GM19035 (cell line): ENCODE results near the gene AQP4.

Experiments
- ATAC-seq: cut with Tn5 transposase; IDR thresholded peaks from one replicate; pipeline ENCODE4 v1.9.1; 2021; ENCODE audit not compliant: unreplicated experiment

AQP4 gene

GRCh38 chr18:26843760-26844159 lies 21.7 kb downstream of the AQP4 start:
- no peak for ATAC-seq

DNA sequence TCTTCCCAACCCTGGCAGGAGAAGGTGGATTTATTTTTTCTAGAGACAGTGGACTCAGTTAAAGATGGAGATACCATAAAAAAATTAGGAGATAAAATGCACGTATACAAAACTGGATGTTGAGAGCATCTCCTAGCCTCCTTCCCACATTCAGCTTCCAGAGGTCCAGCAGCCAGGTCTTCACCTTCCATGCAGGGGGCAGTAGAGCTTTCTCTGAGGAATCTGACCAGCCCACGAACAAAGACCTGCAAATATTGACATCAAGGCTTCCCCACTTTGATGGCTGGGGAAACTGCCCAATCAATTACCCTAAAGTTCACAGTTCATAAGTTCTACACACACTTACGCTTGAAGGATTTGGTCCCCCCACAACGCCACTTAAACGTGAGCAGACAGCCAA lies 24.5 kb downstream of the AQP4 start:
- ATAC-seq = no peak

DNA sequence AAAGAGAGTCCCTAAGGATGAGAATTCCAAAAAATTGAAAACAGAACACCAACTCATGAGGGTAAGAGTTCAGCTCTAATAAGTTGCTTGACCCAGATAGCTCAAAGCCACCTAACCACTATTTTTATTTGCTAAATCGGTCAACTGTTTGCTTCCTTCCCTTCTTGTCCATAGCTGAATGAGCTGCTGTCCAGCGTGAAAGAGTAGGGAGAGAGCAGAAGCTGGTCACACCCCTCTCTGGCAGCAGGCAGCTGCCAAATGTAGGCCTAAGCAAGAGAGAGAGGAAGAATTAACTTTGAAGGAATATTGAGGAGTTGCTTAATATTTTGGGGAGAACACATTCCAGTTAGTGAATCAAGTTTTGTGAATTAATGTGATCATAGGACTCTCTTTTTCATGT lies 25.9 kb downstream of the AQP4 start:
- ATAC-seq = no peak

- no peak for ATAC-seq
Measured at GRCh38 chr18:26832302-26832701, 33.2 kb downstream of the AQP4 start.

GRCh38 chr18:26827581-26827980 lies 37.9 kb downstream of the AQP4 start:
- ATAC-seq = no peak

DNA sequence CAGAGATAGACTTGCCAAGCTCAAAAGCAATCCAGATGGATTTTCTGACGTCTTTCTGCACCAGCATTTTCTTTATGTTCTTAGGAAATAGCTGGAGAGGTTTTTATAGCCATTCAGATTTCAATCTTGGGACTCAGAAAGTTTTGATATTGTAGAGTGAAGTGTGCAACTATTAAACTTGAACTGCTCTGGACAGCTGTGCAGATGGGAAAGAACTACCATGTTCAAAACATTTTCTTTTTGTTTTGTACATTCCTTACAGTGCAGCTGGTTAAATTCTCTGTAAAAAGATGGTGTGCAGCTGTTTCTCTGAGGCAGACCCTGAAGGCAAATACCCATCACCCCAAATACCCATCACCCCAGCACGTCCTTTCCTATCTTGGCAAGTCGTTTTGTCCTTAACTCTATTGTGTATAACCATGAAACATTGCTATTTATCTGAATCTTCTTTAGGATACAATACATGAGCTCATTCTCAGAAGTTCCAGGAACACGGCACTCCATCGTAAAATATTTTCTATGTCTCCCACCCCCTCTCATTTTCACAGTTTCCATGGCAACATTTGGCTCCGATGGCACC lies 38.8 kb downstream of the AQP4 start:
- ATAC-seq = no peak

DNA sequence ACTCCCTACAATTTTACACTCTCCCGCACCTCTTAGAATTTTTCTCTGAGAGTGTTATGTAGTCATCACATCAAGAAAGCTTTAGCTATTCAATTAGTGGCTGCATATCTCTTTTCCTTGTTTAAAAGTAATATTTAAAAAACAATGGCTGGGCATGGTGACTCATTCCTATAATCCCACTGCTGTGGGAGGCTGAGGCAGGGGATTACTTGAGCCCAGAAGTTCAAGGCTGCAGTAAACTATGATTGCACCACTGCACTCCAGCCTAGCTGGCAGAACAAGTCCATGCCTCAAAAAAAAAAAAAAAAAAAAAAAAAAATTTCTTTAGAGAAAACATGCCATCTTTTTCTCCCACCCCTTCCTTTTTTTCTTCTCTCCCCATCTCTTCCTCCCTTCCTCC lies 44.3 kb downstream of the AQP4 start:
- ATAC-seq = no peak

DNA sequence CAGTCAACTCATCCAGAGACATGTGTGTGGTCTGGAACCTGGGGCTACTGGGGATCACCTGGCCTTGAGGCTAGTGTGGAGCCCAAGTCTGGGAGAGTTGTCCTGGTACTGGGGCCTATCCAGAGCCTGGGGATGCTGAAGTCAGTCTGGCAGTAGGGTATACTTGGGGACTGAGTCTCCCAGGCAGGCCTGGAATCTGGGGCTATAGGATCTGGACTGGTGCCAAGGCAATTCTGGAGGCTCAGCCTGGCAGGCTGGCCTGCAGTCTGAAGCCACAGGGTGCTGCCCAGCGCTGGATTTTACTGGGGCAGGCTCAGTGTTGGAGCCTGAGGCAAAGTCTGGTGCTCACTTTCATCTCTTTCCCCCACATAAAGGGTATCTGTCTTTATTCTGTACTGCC lies 46.5 kb downstream of the AQP4 start:
- ATAC-seq = no peak

- ATAC-seq = no peak
Measured at GRCh38 chr18:26818461-26818860, 47.0 kb downstream of the AQP4 start.

- ATAC-seq = no peak
Measured at GRCh38 chr18:26813043-26813442, 52.5 kb downstream of the AQP4 start.

DNA sequence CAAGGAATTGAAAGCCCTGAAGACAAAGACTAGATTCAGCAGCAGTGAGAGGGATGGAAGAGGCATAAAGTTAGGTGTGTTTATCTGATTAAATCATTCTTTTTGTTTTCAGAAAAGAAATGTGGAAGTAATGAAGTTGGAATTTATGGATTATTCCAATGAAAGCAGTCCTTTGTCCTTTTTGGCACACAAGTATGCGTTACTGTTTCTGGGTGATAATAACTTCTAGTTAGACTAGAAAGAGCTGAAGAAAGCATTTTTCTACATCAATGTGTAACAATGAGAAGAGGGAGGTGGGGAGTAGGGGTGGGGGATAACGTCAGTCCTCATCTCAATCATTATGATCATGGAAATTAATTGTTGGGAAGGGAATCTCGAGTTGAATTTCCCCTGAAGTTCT lies 53.0 kb downstream of the AQP4 start:
- ATAC-seq = no peak

DNA sequence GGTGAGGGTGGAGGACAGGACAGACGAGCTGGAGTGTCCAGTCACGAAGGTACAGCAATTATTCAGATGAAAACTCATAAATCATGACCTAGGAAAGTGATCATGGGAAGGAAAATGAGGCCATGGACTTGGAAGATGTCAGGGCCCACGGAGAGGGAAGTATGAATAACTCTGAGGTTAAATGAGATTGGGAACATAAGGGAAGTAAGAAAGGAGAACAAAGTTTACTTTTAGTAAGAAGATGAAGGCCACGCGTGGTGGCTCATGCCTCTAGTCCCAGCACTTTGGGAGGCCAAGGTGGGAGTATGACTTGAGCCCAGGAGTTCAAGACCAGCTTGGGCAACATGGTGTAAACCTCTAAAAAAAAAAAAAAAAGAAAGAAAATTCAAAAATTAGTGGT lies 56.2 kb downstream of the AQP4 start:
- ATAC-seq = no peak

- ATAC-seq = no peak
Measured at GRCh38 chr18:26806224-26806623, 59.3 kb downstream of the AQP4 start.

DNA sequence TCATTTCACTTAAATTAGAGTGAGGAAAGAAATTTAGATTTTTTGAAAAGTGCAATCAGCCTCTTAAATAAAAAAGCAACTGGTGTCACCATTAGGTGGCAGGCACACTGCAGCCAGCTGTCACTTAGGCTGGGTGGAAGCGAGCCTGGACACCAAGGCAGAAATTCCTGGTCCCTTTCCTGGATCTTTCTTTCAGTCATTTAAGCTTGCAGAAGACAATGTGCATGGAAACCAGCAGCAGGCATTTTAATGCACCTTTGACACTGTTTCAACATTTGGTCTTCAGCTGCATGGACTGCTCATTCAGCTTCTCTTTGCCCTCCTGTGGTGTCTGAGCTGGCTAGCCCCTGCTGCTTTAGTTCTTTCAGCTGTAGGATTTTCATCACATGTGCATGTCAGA lies 61.0 kb downstream of the AQP4 start:
- ATAC-seq = no peak

DNA sequence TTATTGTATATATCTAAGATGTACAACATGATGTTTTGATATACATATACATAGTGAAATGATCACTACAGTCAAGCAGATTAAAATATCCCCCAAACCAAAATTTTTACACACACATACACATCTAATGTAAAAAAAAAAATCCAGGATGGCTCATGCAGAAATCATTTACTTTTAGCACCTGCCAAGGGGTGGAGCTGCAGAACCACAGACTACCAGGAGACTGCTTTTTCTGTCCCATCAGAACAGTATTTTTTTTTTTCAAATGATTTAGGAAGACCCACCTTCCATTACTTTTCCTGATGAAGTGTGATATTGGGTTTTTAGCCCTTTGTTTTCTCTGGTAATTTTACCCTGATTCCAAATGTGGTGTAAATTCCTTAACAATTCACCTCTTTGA lies 61.9 kb downstream of the AQP4 start:
- no peak for ATAC-seq

DNA sequence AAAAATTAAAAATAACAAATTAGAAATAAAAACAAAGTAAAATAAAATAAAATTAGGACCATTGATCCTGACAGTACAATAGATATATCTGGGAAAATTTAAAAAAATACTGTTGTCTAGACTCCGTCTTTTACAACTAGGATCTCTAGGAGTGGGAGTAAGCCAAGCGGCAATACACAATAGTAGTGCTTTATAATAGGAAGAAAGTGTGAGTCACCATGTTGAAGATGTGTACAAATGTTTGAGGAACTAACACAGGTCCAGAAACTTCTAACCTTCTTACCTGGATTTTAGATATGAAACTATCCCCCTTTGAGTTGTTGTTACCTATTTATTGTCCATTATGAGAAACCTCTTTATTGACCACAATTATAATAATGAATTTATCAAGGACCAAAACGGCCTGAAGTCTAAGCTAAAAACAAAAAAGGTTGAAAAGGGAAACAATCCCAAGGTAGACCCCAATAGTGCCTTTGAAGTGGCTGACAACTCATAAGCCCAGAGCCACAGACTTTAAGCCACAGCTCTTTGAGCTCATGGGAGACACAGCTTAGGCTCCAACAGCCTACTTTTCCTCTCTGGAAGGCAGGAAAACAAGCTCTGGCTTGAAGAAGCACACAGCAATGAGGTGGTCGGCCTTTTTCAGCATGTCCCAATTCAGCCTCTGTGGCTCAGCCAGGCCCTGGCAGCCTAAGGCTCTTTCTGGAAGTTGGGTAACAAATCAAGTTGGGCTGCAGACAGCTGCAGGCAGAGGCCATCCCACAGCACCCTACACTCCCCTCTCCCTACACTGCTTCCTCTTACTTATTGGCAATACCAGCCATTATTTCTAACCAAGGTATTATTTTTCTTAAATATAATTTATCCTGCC lies 62.9 kb downstream of the AQP4 start:
- no peak for ATAC-seq
